NB4 (cell line): Measurements from ENCODE around the gene DIS3L2.

ENCODE experiments used
- MAX ChIP-seq: IDR thresholded peaks from 2 replicates; pipeline ENCODE4 v1.6.1; 2011; ENCODE audit warnings: low read depth, low read length
- TF ChIP-seq, protein P1 (sequence below): IDR thresholded peaks from one replicate; pipeline ENCODE4 v1.5.1; 2012; ENCODE audit warnings: low read depth, low read length

GRCh38 chr2:231932985-231933915 lies 28.3 kb upstream of the DIS3L2 start:
- TF ChIP-seq MAX = no peak
- TF ChIP-seq, protein P1, sequence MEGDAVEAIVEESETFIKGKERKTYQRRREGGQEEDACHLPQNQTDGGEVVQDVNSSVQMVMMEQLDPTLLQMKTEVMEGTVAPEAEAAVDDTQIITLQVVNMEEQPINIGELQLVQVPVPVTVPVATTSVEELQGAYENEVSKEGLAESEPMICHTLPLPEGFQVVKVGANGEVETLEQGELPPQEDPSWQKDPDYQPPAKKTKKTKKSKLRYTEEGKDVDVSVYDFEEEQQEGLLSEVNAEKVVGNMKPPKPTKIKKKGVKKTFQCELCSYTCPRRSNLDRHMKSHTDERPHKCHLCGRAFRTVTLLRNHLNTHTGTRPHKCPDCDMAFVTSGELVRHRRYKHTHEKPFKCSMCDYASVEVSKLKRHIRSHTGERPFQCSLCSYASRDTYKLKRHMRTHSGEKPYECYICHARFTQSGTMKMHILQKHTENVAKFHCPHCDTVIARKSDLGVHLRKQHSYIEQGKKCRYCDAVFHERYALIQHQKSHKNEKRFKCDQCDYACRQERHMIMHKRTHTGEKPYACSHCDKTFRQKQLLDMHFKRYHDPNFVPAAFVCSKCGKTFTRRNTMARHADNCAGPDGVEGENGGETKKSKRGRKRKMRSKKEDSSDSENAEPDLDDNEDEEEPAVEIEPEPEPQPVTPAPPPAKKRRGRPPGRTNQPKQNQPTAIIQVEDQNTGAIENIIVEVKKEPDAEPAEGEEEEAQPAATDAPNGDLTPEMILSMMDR = no peak
